Gastroesophageal sphincter (tissue), 4 donors: ENCODE results near the gene ALDH3A1. TPM values are rescaled to one million over a fixed set of nuclear protein-coding genes. Genes with fewer than 3 reads are reported as not detected.

Experiments used
- ATAC-seq: fragments of 150-250 bp; one replicate; pipeline ENCODE4 v1.9.1; 2016; ENCODE audit warnings: mild to moderate bottlenecking, moderate library complexity
- H3K27ac ChIP-seq, 4 donors: fragments of 200-600 bp; sonication (generic) in 3 of 4; 1 replicate in 3 of 4; 2 replicates in 1 of 4; pipeline ENCODE4 v1.5.1; 2016 to 2019
- H3K27me3 ChIP-seq: fragments of 200-600 bp; sonication (generic); one replicate; pipeline ENCODE4 v1.5.1; 2019
- H3K36me3 ChIP-seq, 2 donors: fragments of 200-600 bp; sonication (generic); one replicate each; pipeline ENCODE4 v1.5.1; 2019; ENCODE audit warnings: control low read depth in 1 of 2
- H3K4me1 ChIP-seq, 3 donors: fragments of 200-600 bp; sonication (generic); 1 replicate in 2 of 3; 2 replicates in 1 of 3; pipeline ENCODE4 v1.5.1; 2016 to 2019; ENCODE audit warnings: control low read depth in 2 of 3
- H3K4me3 ChIP-seq, 2 donors: fragments of 200-600 bp; sonication (generic); one replicate each; pipeline ENCODE4 v1.5.1; 2019; ENCODE audit warnings: mild to moderate bottlenecking in 1 of 2, moderate library complexity in 1 of 2
- H3K9me3 ChIP-seq, 3 donors: fragments of 200-600 bp; sonication (generic); one replicate each; pipeline ENCODE4 v1.5.1; 2017 to 2019; ENCODE audit warnings: control low read depth in 2 of 3
- CTCF ChIP-seq, 4 experiments: fragments of 200-600 bp in 2 of 4; fragments of 450-650 bp in 2 of 4; sonication (generic) in 1 of 4; IDR thresholded peaks; one replicate each; pipeline ENCODE4 v1.5.1; 2017 to 2019; ENCODE audit warnings: antibody characterized with exemption in 4 of 4, mild to moderate bottlenecking in 2 of 4, moderate library complexity in 2 of 4
- EP300 ChIP-seq: sonication (generic); formaldehyde crosslinking; IDR thresholded peaks from one replicate; pipeline ENCODE4 v1.6.1; 2017; ENCODE audit warnings: antibody characterized with exemption, mild to moderate bottlenecking
- POLR2A ChIP-seq, 2 donors: fragments of 450-650 bp; IDR thresholded peaks; one replicate each; pipeline ENCODE4 v1.6.1; 2017; ENCODE audit warnings: antibody characterized with exemption in 2 of 2, mild to moderate bottlenecking in 2 of 2, moderate library complexity in 1 of 2
- POLR2AphosphoS5 ChIP-seq: sonication (generic); formaldehyde crosslinking; IDR thresholded peaks from one replicate; pipeline ENCODE4 v1.6.1; 2017; ENCODE audit warnings: antibody characterized with exemption
- WGBS, 2 donors: methylation state at CpG; one replicate each; pipeline ENCODE4 v1.1.5; 2018; ENCODE audit warnings: low coverage in 1 of 2; 5-methylcytosine and 5-hydroxymethylcytosine counted together
- total RNA-seq, 4 donors: library from RNA; depleted of rRNA; stranded (reverse); fragments of >200 nt; gene quantifications; one replicate each; pipeline ENCODE4 v1.1.0, GENCODE V29; 2016

ALDH3A1 gene
- total RNA-seq, 4 donors from 2014 or later: 1.6 to 18.8 (median 3.1) TPM

- WGBS, 2 donors: 81% methylated on average over 4 of the region's 12 CpGs; no CpG with 5 or more reads in 1 of the 2 donors
- TF ChIP-seq POLR2A (IDR thresholded peaks at IDR 0.05) (no peak), EP300 (no peak), CTCF (IDR thresholded peaks at IDR 0.05) (no peak), POLR2AphosphoS5 (no peak)
- no peak for ATAC-seq
- H3K4me1 ChIP-seq: peaks cover 0 to 14% (median 0%) of the 10 kb centered on the region in 3 donors
- no peak overlapping the region for H3K27ac ChIP-seq
- H3K4me3 ChIP-seq: no peak overlapping the region
- H3K9me3 ChIP-seq: no peaks in the 10 kb centered on the region
- H3K36me3 ChIP-seq: no peaks in the 10 kb centered on the region
- no peaks in the 10 kb centered on the region for H3K27me3 ChIP-seq
Observed at GRCh38 chr17:19706791-19707727, 41.0 kb downstream of the ALDH3A1 start.

GRCh38 chr17:19705771-19706770, 42.0 kb downstream of the ALDH3A1 start:
- H3K27ac ChIP-seq: no peak overlapping the region
- H3K9me3 ChIP-seq: no peaks in the 10 kb centered on the region
- no peak overlapping the region for H3K4me3 ChIP-seq
- peaks cover 0 to 14% (median 0%) of the 10 kb centered on the region in 3 donors for H3K4me1 ChIP-seq
- no peaks in the 10 kb centered on the region for H3K36me3 ChIP-seq
- no peak for ATAC-seq
- TF ChIP-seq EP300 (no peak), POLR2A (IDR thresholded peaks at IDR 0.05) (no peak), POLR2AphosphoS5 (no peak), CTCF (IDR thresholded peaks at IDR 0.05) (no peak)
- no peaks in the 10 kb centered on the region for H3K27me3 ChIP-seq
- 80 to 100% methylated on average over 1 to 3 of the region's 22 CpGs for WGBS, 2 donors

- Histone ChIP-seq H3K27me3 (no peaks in the 10 kb centered on the region), H3K9me3 (no peaks in the 10 kb centered on the region), H3K4me3 (no peak overlapping the region), H3K27ac (no peak overlapping the region), H3K4me1 (peaks cover 0 to 14% (median 0%) of the 10 kb centered on the region in 3 donors), H3K36me3 (no peaks in the 10 kb centered on the region)
- WGBS, 2 donors: 68 to 84% methylated on average over 4 to 5 of the region's 13 CpGs
- no peak for TF ChIP-seq EP300
- no peak for TF ChIP-seq CTCF (IDR thresholded peaks at IDR 0.05)
- TF ChIP-seq POLR2AphosphoS5: no peak
- TF ChIP-seq POLR2A (IDR thresholded peaks at IDR 0.05): no peak
- no peak for ATAC-seq
Observed at GRCh38 chr17:19705201-19705600, 42.9 kb downstream of the ALDH3A1 start.

GRCh38 chr17:19703828-19704613, 44.1 kb downstream of the ALDH3A1 start:
- 70 to 100% methylated on average over 1 to 7 of the region's 17 CpGs for WGBS, 2 donors

More at GRCh38 chr17:19703828-19704613, 44.1 kb downstream of the ALDH3A1 start:
- H3K27me3 ChIP-seq: no peaks in the 10 kb centered on the region
- no peak overlapping the region for H3K4me3 ChIP-seq
- H3K27ac ChIP-seq: peak overlapping the region in 2 of 4 donors; percentile 33 to 41
- H3K4me1 ChIP-seq: peaks cover 0 to 14% (median 0%) of the 10 kb centered on the region in 3 donors
- no peak for TF ChIP-seq EP300
- no peaks in the 10 kb centered on the region for H3K36me3 ChIP-seq
- no peak for ATAC-seq
- no peaks in the 10 kb centered on the region for H3K9me3 ChIP-seq
